A673 (cell line): Measurements from ENCODE around the gene VDAC1. TPM values are rescaled to one million over a fixed set of nuclear protein-coding genes. Genes with fewer than 3 reads are reported as not detected.

Experiments
- BruUV-seq: library from RNA; stranded (reverse); fragments of 400-500 nt; replicated peaks from 2 replicates; lab custom pipeline; 2021; lab: Mats Ljungman, UMichigan
- CTCF ChIA-PET: fragments of 300-600 bp; sonication (Branson Sonifier 250); formaldehyde crosslinking; loops from one replicate; lab custom pipeline; 2022; ENCODE audit warnings: antibody characterized with exemption; lab: Charles Lee
- POLR2A ChIA-PET: fragments of 300-600 bp; sonication (Branson Sonifier 250); formaldehyde crosslinking; loops from one replicate; lab custom pipeline; 2022; ENCODE audit warnings: antibody characterized with exemption; ENCODE audit not compliant: low non-redundant PET; lab: Charles Lee
- DNase-seq: peaks from one replicate; pipeline ENCODE4 v3.0.0-alpha.2; 2015; ENCODE audit warnings: low spot score
- H3K27ac ChIP-seq: fragments of 200-600 bp; sonication (generic); 2 replicates; pipeline ENCODE4 v1.5.1; 2016; ENCODE audit warnings: mixed run types, low read depth, mild to moderate bottlenecking, mixed read lengths, antibody characterized with exemption, low read length; ENCODE audit not compliant: poor library complexity, severe bottlenecking
- H3K27me3 ChIP-seq: fragments of 200-600 bp; sonication (generic); replicated peaks from 2 replicates; pipeline ENCODE4 v1.6.1; 2017; ENCODE audit warnings: mixed run types, low read depth, mild to moderate bottlenecking, mixed read lengths, antibody characterized with exemption, low read length; ENCODE audit not compliant: insufficient read depth, poor library complexity
- H3K36me3 ChIP-seq: fragments of 200-600 bp; sonication (generic); 2 replicates; pipeline ENCODE4 v1.6.1; 2016; ENCODE audit warnings: mixed run types, mild to moderate bottlenecking, mixed read lengths, antibody characterized with exemption, low read length; ENCODE audit not compliant: insufficient read depth, poor library complexity, severe bottlenecking
- H3K4me1 ChIP-seq: fragments of 200-600 bp; sonication (generic); 2 replicates; pipeline ENCODE4 v1.6.1; 2017; ENCODE audit warnings: mixed run types, mild to moderate bottlenecking, mixed read lengths, antibody characterized with exemption, low read length; ENCODE audit not compliant: insufficient read depth, poor library complexity, severe bottlenecking
- H3K4me3 ChIP-seq: fragments of 200-600 bp; sonication (generic); 2 replicates; pipeline ENCODE4 v1.5.1; 2016; ENCODE audit warnings: low read depth, mixed run types, mild to moderate bottlenecking, mixed read lengths, low read length; ENCODE audit not compliant: poor library complexity, severe bottlenecking
- H3K9me3 ChIP-seq: fragments of 200-600 bp; sonication (generic); 2 replicates; pipeline ENCODE4 v1.6.1; 2016; ENCODE audit warnings: mixed run types, low read depth, mild to moderate bottlenecking, mixed read lengths, antibody characterized with exemption, low read length; ENCODE audit not compliant: poor library complexity, severe bottlenecking
- EZH2 ChIP-seq: fragments of 200-600 bp; sonication (generic); IDR thresholded peaks from 2 replicates; pipeline ENCODE4 v1.6.1; 2017; ENCODE audit warnings: borderline replicate concordance, low read depth, mild to moderate bottlenecking, mixed read lengths, antibody characterized with exemption, low read length; ENCODE audit not compliant: poor library complexity, severe bottlenecking
- intact Hi-C: fragments of 100-400 bp; cut with micrococcal nuclease; formaldehyde crosslinking; loops from one replicate; pipeline ENCODE4 v1.10.0; 2022; ENCODE audit not compliant: unreplicated experiment
- total RNA-seq: library from RNA; stranded (reverse); gene quantifications from 2 replicates; pipeline ENCODE4 v1.2.3, GENCODE V29; 2021
- TF ChIP-seq, protein P1 (sequence below): fragments of 300-800, 200-600 bp; sonication (generic); conservative IDR thresholded peaks from 2 replicates; pipeline ENCODE4 v1.5.1; 2017; ENCODE audit warnings: low read depth, mild to moderate bottlenecking, antibody characterized with exemption, low read length, moderate library complexity, mixed read lengths

The VDAC1 gene
- total RNA-seq, 1 experiment from 2014 or later: 367 TPM

DNA sequence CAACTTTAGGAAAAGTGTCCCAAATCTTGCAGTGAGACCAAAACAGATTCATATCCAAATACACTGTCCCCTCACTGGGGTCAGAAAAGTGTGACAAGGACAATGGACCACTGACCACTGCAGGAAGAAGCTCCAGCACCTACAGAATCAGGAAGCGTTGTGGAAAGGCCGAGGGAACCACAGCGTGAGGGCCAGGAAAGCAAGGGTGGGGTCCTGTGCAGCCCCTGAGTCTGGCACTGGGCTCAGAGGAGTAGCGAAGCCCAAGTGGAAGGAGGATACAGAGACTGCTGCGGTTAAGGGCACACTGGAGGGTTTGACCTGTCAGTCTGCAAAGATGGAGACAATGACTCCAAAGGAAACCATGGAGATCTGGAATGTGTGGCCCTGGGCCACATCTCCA is 73.2 kb downstream of the VDAC1 start:
- no peak for DNase-seq
- no peak for TF ChIP-seq EZH2
- TF ChIP-seq, protein P1, sequence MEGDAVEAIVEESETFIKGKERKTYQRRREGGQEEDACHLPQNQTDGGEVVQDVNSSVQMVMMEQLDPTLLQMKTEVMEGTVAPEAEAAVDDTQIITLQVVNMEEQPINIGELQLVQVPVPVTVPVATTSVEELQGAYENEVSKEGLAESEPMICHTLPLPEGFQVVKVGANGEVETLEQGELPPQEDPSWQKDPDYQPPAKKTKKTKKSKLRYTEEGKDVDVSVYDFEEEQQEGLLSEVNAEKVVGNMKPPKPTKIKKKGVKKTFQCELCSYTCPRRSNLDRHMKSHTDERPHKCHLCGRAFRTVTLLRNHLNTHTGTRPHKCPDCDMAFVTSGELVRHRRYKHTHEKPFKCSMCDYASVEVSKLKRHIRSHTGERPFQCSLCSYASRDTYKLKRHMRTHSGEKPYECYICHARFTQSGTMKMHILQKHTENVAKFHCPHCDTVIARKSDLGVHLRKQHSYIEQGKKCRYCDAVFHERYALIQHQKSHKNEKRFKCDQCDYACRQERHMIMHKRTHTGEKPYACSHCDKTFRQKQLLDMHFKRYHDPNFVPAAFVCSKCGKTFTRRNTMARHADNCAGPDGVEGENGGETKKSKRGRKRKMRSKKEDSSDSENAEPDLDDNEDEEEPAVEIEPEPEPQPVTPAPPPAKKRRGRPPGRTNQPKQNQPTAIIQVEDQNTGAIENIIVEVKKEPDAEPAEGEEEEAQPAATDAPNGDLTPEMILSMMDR: no peak
- ChIA-PET CTCF (no interaction called here), POLR2A (no interaction called here)
- Histone ChIP-seq H3K4me3 (no peak overlapping the region), H3K36me3 (no peaks in the 10 kb centered on the region), H3K9me3 (no peaks in the 10 kb centered on the region), H3K27me3 (no peaks in the 10 kb centered on the region), H3K27ac (no peak overlapping the region), H3K4me1 (peaks cover 25% of the 10 kb centered on the region)
- BruUV-seq: no TSS peak
- intact Hi-C loops: no loop called here

- CTCF ChIA-PET: no interaction called here
- Histone ChIP-seq H3K4me3 (no peak overlapping the region), H3K9me3 (no peaks in the 10 kb centered on the region), H3K27me3 (no peaks in the 10 kb centered on the region), H3K36me3 (no peaks in the 10 kb centered on the region), H3K4me1 (peaks cover 27% of the 10 kb centered on the region), H3K27ac (no peak overlapping the region)
- TF ChIP-seq EZH2: no peak
- TF ChIP-seq, protein P1: no peak
- DNase-seq: no peak
- POLR2A ChIA-PET: no interaction called here
- intact Hi-C loops: no loop called here
- no TSS peak for BruUV-seq
Observed at GRCh38 chr5:133930813-133931090, 74.0 kb downstream of the VDAC1 start.

DNA sequence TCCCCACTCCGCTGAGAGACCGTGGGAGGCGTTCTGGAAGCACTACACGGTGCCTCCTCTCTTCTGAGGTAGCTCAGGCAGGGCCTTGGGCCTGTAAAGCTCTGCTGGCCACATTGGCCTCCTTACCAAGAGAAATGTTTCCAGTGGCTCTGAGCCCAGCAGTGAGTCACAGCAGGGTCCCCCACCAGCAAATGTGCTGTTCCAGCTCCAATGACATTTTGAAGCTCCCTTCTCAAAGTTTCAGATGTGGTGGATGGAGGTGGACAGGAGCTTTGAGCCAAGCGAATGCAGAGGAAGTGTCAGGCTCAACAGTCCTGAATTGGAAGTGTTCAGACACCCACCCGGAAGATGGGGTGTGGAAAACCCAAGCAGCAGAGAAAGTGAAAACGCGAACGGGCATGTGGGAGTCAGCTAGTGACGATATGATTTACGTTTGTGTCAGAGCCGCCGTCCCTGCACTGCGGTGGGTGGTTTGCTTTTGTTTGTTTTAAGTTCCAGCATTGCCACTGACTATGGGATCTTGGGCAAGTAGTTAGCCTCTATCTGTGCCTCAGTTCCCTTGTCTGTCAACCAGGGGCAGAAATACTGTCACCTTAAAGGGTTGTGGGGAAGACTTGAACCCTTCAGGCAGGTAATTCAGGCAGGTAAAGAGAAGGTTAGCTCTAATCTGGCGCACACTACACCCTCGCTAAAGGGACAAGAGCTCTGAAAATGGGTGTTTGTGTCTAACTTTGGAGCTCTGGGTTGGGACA is 74.5 kb downstream of the VDAC1 start:
- Histone ChIP-seq H3K9me3 (no peaks in the 10 kb centered on the region), H3K4me3 (no peak overlapping the region), H3K27ac (no peak overlapping the region), H3K27me3 (no peaks in the 10 kb centered on the region), H3K36me3 (no peaks in the 10 kb centered on the region), H3K4me1 (peaks cover 25% of the 10 kb centered on the region)
- ChIA-PET POLR2A (no interaction called here), CTCF (no interaction called here)
- no peak for DNase-seq
- TF ChIP-seq, protein P1: no peak
- BruUV-seq: no TSS peak
- intact Hi-C loops: no loop called here
